Measurements from ENCODE around the gene GALNT10.
A peak's percentile ranks its signal among the peaks of the same experiment; 100 is the strongest.

Gene GALNT10

GRCh38 chr5:154191467-154192261 lies 1.1 kb downstream of the GALNT10 start:
- in situ Hi-C loops (cut with MboI; ENCODE audit: low pct_unique_long_range_greater_than_20kb, low sequenced_read_pairs, unreplicated experiment): no loop called here
- DNase-seq (ENCODE audit: low spot score): no peak
- TF ChIP-seq, protein P1, sequence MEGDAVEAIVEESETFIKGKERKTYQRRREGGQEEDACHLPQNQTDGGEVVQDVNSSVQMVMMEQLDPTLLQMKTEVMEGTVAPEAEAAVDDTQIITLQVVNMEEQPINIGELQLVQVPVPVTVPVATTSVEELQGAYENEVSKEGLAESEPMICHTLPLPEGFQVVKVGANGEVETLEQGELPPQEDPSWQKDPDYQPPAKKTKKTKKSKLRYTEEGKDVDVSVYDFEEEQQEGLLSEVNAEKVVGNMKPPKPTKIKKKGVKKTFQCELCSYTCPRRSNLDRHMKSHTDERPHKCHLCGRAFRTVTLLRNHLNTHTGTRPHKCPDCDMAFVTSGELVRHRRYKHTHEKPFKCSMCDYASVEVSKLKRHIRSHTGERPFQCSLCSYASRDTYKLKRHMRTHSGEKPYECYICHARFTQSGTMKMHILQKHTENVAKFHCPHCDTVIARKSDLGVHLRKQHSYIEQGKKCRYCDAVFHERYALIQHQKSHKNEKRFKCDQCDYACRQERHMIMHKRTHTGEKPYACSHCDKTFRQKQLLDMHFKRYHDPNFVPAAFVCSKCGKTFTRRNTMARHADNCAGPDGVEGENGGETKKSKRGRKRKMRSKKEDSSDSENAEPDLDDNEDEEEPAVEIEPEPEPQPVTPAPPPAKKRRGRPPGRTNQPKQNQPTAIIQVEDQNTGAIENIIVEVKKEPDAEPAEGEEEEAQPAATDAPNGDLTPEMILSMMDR (IDR thresholded peaks at IDR 0.05; ENCODE audit: extremely low read depth, insufficient read depth, missing control alignments): no peak

DNA sequence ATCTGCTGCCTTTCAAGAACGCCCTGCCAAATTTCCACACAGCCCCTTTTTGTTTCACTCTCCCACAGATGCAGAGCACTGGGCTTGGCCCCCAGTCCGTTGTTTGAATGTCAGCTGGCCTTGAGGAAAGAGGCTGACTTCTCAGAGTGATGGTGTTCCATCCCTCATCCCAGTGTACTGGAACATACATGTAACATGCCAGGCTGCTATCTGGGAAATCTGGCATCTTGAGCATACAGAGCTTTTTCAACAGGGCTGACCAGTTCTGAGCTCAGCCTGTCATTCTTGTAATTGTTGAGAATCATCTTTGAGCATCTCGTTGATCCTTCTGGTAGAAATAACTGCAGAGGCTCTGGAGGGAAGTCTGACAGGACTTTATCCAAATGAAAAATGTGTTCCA lies 2.8 kb downstream of the GALNT10 start:
- DNase-seq (ENCODE audit: low spot score): no peak
- in situ Hi-C loops (cut with MboI; ENCODE audit: low pct_unique_long_range_greater_than_20kb, low sequenced_read_pairs, unreplicated experiment): no loop called here
- TF ChIP-seq, protein P1 (IDR thresholded peaks at IDR 0.05; ENCODE audit: extremely low read depth, insufficient read depth, missing control alignments): no peak

DNA sequence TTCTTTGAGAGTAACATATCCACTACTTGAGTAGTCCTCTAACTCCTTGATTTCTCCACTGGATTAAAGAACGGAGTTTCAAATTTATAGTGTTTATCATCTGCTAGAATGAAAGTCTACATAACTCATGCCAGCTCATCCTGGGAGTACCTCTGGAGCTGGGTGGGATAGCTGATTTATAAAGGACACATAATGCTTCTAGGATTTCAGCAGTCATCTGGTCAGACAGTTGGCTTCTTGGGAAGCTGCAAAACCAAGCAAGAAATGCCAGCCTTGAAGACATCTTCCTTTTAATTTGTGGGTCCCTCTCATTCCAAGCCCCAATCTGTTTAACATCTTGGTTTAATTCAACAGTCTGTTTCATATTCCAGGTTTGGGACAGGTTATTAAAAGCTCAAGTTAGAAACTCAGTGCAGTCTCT lies 3.2 kb downstream of the GALNT10 start:
- TF ChIP-seq, protein P1 (IDR thresholded peaks at IDR 0.05; ENCODE audit: extremely low read depth, insufficient read depth, missing control alignments): no peak
- DNase-seq (ENCODE audit: low spot score): no peak
- in situ Hi-C loops (cut with MboI; ENCODE audit: low pct_unique_long_range_greater_than_20kb, low sequenced_read_pairs, unreplicated experiment): no loop called here

GRCh38 chr5:154194345-154195329 lies 4.1 kb downstream of the GALNT10 start:
- DNase-seq (ENCODE audit: low spot score): no peak
- in situ Hi-C loops (cut with MboI; ENCODE audit: low pct_unique_long_range_greater_than_20kb, low sequenced_read_pairs, unreplicated experiment): no loop called here
- TF ChIP-seq, protein P1 (IDR thresholded peaks at IDR 0.05; ENCODE audit: extremely low read depth, insufficient read depth, missing control alignments): no peak

DNA sequence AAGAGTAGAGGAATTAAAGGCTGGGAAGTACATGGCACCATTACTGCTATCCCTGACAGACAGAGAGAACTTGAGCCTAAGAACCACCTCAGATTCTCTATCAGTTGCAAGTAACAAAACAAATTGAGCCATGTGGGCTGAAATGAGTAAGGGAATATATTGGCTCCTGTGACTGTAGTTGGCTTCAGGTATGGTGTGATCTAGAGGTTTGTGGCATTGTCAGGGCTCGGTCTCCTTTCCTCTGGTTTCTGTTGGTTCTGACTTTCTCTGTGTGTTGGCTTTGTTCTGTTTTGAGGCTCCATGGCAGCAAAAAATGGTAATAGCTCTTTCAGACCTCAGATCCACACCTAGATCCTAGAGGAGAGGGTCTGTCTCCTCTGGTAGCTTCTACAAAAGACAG lies 5.7 kb downstream of the GALNT10 start:
- no peak for DNase-seq (ENCODE audit: low spot score)
- in situ Hi-C loops (cut with MboI; ENCODE audit: low pct_unique_long_range_greater_than_20kb, low sequenced_read_pairs, unreplicated experiment): no loop called here
- TF ChIP-seq, protein P1 (IDR thresholded peaks at IDR 0.05; ENCODE audit: extremely low read depth, insufficient read depth, missing control alignments): no peak

DNA sequence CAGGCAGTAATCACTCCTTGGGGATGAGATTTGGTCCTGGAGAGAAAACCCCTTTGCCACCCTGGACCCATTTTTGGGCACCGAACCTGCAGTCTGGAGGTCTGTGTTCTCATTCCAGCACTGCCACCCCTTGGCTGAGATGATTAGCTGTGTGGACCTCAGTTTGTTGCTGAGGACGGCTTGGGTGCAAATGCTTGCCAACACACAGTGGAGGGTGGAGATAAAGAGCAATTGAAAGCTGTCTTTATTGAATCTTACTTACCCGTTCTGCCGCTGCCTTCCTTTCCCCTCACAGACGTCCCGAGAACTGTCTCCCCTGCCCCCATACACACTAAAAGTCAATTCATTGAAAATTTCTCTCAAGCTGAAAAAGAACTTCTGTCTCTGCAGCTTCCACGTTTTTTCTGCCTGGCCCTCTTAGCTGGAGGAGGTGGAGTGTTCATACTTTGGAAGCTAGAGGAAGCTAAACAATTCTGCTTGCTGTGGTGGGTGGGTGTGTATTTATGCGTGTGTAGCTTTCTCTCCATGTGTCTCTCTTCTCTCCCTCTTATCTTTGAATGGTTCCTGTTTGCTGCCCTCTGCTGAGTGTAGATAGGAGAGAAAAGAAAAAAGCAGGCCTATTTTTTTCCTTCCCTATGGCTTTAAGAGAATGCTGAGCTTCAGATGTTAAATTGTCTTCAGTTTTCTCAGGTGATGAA lies 6.6 kb downstream of the GALNT10 start:
- DNase-seq (ENCODE audit: low spot score): no peak
- TF ChIP-seq, protein P1 (IDR thresholded peaks at IDR 0.05; ENCODE audit: extremely low read depth, insufficient read depth, missing control alignments): peak; percentile 58
- in situ Hi-C loops (cut with MboI; ENCODE audit: low pct_unique_long_range_greater_than_20kb, low sequenced_read_pairs, unreplicated experiment): no loop called here

All from GM13977 (cell line).